ENCODE data around the gene HAUS6. TPM values are rescaled to one million over a fixed set of nuclear protein-coding genes. Genes with fewer than 3 reads are reported as not detected.
"Not testable (repeated sequence)": the region's sequence is repeated elsewhere in the genome, so short reads cannot be mapped to it uniquely, and the experiment has no call there.

HAUS6 gene
- total RNA-seq, 8 experiments from 2014 or later, result 5.8 to 30.3 (median 11.2) TPM

DNA sequence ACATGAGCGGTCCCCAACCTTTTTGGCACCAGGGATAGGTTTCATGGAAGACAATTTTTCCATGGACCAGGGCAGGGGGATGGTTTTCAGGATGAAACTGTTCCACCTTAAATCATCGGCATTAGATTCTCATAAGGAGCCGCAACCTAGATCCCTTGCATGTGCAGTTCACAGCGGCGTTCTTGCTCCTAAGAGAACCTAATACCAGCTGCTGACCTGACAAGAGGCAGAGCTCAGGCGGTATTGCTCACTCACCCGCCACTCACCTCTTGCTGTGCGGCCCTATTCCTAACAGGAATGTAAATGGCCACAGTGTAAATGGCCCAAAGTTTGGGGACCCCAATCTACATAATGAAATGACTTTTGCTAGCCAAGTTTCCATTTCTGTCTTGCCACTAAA, 27.7 kb upstream of the HAUS6 start:
- Histone ChIP-seq H3K27ac (no peak overlapping the region), H3K4me1 (replicated peaks in 1 of 2) (peaks cover 0 to 6% of the 10 kb centered on the region in 2 donors), H3K4me3 (no peak overlapping the region)
- 33 to 100% (median 71%) methylated on average over 1 to 6 of the region's 8 CpGs; no CpG with 5 or more reads in 2 of the 10 experiments for WGBS, 10 experiments
- in situ Hi-C loops (cut with MboI; ENCODE audit: low pct_unique_long_range_greater_than_20kb in 2 of 9, low sequenced_read_pairs in 9 of 9, unreplicated experiment in 9 of 9), result no loop called here
- ATAC-seq (replicated peaks in 6 of 8), result no peak

DNA sequence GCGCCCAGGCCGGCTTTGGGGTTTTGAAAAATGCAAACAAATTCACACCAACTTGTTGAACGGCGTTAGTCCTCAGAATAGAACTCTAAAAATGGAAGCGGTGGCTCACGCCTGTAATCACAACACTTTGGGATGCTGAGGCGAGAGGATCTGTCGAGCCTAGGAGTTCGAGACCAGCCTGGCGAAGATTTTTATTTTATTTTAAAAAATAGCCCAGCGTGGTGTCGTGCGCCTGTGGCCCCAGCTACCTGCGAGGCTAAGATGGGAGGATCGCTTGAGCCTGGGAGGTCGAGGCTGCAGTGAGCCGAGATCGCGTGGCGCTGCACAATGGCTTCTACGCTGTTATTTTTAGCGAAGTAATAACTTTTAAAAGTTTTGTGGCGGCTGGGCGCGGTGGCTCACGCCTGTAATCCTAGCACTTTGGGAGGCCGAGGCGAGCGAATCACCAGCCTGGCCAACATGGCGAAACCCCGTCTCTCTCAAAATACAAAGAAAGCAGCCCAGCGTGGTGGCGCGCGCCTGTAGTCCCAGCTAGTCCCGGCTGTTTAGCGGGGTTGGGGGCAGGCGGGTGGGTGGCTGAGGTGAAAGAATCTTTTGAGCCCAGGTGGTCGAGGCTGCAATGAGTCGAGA, 25.3 kb upstream of the HAUS6 start:
- in situ Hi-C loops (cut with MboI; ENCODE audit: low pct_unique_long_range_greater_than_20kb in 2 of 9, low sequenced_read_pairs in 9 of 9, unreplicated experiment in 9 of 9), result no loop called here
- peaks cover 0 to 6% of the 10 kb centered on the region in 2 donors for H3K4me1 ChIP-seq (replicated peaks in 1 of 2)
- H3K27ac ChIP-seq, result peak overlapping the region in 1 of 2 donors; percentile 59
- ATAC-seq (replicated peaks in 6 of 8), result peak in 4 of 8 experiments; percentile 20 to 48 (median 45)
- H3K4me3 ChIP-seq, result peak overlapping the region; percentile 40 to 79 (median 69)
- WGBS, 10 experiments, result 0 to 74% (median 27%) methylated on average over 2 to 24 of the region's 40 CpGs; no CpG with 5 or more reads in 1 of the 10 experiments

DNA sequence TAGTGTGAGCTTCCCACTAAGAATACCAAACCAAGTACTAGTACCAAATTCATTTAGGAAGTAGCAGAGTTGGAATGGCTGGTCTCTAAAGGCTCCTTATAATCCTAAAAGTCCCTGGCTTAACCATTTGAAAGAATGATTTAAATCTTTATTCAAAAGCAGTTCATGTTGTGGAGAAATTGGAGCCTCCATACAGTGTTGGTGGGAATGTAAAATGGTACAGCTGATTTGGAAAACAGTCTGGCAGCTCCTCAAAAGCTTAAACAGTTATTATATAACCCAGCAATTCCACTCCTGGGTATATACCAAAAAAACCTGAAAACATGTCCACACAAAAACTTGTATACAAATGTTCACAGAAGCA, 21.7 kb upstream of the HAUS6 start:
- in situ Hi-C loops (cut with MboI; ENCODE audit: low pct_unique_long_range_greater_than_20kb in 2 of 9, low sequenced_read_pairs in 9 of 9, unreplicated experiment in 9 of 9), result no loop called here
- Histone ChIP-seq H3K27ac (no peak overlapping the region), H3K4me3 (no peak overlapping the region), H3K4me1 (replicated peaks in 1 of 2) (peaks cover 0 to 6% of the 10 kb centered on the region in 2 donors)
- no peak for ATAC-seq (replicated peaks in 6 of 8)

DNA sequence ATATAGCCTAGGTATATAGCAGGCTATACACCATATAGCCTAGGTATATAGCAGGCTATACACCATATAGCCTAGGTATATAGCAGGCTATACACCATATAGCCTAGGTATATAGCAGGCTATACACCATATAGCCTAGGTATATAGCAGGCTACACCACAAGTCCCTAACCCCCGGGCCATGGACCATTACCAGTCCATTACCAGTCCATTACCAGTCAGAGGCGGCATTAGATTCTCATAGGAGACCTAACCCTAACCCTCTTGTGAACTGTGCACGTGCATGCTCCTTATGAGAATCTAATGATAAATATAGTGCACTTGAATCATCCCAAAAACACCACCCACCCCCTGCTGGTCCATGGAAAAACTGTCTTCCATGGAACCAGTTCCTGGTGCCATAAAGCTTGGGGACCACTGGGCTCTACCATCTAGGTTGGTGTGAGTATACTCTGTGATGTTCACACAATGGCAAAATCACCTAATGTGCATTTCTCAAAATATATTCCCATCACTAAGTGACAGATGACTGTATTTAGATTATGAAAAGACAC, 19.9 kb upstream of the HAUS6 start:
- in situ Hi-C loops (cut with MboI; ENCODE audit: low pct_unique_long_range_greater_than_20kb in 2 of 9, low sequenced_read_pairs in 9 of 9, unreplicated experiment in 9 of 9), result no loop called here
- H3K4me3 ChIP-seq, result no peak overlapping the region
- ATAC-seq (replicated peaks in 6 of 8), result no peak
- no peaks in the 10 kb centered on the region for H3K4me1 ChIP-seq (replicated peaks in 1 of 2)
- H3K27ac ChIP-seq, result no peak overlapping the region
- 86 to 100% (median 90%) methylated on average over 1 to 2 of the region's 3 CpGs; no CpG with 5 or more reads in 7 of the 10 experiments for WGBS, 10 experiments

DNA sequence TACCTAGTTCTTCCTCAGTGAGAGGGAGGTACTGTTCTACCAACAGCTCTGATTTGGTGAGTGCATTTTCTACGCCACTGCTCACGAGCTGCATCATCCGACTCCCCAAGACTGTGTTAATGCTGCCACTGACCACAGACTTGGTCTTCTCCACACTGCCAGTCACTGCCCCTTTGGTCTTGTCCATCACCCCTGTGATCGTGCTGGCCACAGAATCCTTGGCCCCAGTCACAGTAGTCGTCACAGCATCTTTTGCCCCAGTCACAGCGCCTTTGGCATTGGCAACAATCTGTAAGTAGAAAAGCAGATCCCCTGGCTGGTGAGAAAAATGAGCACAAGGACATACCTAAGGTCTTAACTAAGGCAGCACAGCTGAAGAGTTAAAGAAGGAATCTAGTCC, 18.2 kb upstream of the HAUS6 start:
- WGBS, 10 experiments, result 90 to 100% (median 100%) methylated on average over 1 to 4 of the region's 6 CpGs; no CpG with 5 or more reads in 2 of the 10 experiments
- no peak overlapping the region for H3K27ac ChIP-seq
- no peak overlapping the region for H3K4me3 ChIP-seq
- in situ Hi-C loops (cut with MboI; ENCODE audit: low pct_unique_long_range_greater_than_20kb in 2 of 9, low sequenced_read_pairs in 9 of 9, unreplicated experiment in 9 of 9), result no loop called here
- no peak for ATAC-seq (replicated peaks in 6 of 8)
- no peaks in the 10 kb centered on the region for H3K4me1 ChIP-seq (replicated peaks in 1 of 2)

DNA sequence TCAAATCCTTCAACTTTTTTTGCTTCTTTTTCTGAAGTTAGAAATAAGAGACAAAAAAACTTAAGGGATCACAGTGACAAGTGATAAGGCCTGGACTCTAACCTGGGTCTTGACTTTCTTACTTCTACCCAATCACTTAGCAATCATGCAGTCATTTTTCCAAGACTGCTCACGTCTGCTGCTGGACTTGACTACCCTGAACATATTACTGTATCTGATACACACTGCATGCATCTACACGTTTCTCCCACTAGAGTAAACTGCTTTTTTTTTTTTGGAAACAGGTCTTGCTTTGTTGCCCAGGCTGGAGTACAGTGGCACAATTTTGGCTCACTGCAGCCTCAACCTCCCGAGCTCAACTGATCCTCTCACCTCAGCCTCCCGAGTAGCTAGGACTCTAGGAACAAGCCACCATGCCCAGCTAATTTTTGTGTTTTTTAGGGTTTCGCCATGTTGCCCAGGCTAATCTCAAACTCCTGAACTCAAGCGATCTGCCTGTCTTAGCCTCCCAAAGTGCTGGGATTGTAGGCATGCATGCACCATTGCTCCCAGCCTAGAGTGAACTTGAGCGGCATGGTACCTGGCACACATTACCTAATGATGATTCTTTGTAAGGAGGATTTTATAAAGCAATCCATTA, 17.2 kb upstream of the HAUS6 start:
- Histone ChIP-seq H3K27ac (no peak overlapping the region), H3K4me3 (no peak overlapping the region), H3K4me1 (replicated peaks in 1 of 2) (no peaks in the 10 kb centered on the region)
- WGBS, 10 experiments, result 78 to 100% (median 90%) methylated on average over 1 to 7 of the region's 7 CpGs; no CpG with 5 or more reads in 1 of the 10 experiments
- no peak for ATAC-seq (replicated peaks in 6 of 8)
- in situ Hi-C loops (cut with MboI; ENCODE audit: low pct_unique_long_range_greater_than_20kb in 2 of 9, low sequenced_read_pairs in 9 of 9, unreplicated experiment in 9 of 9), result no loop called here

DNA sequence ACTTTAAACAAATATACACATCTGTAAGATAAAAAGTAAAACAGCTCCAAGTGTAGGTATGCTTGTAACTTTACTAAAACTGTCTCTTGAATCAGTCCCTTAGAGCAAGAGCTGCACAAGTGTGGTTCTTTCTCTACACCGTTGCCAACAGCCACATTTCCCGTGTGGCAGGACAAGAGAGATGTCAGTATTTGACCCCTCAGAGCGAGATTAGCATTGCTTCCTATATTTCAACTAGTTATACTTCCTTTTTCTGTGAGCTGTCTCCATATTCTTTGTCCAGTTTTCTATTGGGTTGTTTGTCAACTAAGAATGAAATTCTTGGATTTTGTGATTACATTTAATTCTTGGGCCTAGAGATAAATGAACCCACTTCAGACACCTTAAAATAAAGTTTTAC, 16.5 kb upstream of the HAUS6 start:
- Histone ChIP-seq H3K27ac (no peak overlapping the region), H3K4me1 (replicated peaks in 1 of 2) (no peaks in the 10 kb centered on the region), H3K4me3 (no peak overlapping the region)
- 56 to 100% (median 82%) methylated on average over 1 to 3 of the region's 3 CpGs; no CpG with 5 or more reads in 4 of the 10 experiments for WGBS, 10 experiments
- in situ Hi-C loops (cut with MboI; ENCODE audit: low pct_unique_long_range_greater_than_20kb in 2 of 9, low sequenced_read_pairs in 9 of 9, unreplicated experiment in 9 of 9), result no loop called here
- ATAC-seq (replicated peaks in 6 of 8), result no peak

DNA sequence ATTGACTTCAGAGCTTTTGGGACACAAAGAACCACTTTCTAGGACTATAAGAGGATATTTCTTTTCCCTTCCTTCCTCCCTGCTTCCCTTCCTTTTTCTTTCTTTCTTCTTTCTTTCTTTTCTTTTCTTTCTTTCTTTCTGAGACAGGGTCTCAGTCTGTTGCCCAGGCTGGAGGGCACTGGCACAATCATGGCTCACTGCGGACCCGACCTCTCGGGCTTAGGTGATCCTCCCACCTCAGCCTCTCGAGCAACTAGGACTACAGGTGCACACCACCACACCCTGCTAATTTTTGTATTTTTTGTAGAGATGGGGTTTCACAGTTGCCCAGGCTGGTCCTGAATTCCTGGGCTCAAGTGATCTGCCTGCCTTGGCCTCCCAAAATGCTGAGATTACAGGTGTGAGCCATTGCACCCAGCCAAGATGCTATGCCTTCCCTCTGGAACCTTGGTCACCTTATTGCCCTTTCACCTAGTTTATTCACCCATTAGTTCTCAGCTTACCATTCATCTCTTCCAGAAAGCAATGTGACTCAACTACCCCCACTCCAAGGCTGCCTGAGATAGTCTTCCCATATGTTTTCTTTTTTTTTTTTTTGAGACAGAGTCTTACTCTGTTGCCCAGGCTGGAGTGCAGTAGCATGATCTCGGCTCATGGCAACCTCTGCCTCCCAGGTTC, 14.5 kb upstream of the HAUS6 start:
- ATAC-seq (replicated peaks in 6 of 8), result no peak
- in situ Hi-C loops (cut with MboI; ENCODE audit: low pct_unique_long_range_greater_than_20kb in 2 of 9, low sequenced_read_pairs in 9 of 9, unreplicated experiment in 9 of 9), result no loop called here
- Histone ChIP-seq H3K4me3 (no peak overlapping the region), H3K27ac (no peak overlapping the region), H3K4me1 (replicated peaks in 1 of 2) (no peaks in the 10 kb centered on the region)
- 80 to 100% (median 96%) methylated on average over 1 to 5 of the region's 5 CpGs for WGBS, 10 experiments

DNA sequence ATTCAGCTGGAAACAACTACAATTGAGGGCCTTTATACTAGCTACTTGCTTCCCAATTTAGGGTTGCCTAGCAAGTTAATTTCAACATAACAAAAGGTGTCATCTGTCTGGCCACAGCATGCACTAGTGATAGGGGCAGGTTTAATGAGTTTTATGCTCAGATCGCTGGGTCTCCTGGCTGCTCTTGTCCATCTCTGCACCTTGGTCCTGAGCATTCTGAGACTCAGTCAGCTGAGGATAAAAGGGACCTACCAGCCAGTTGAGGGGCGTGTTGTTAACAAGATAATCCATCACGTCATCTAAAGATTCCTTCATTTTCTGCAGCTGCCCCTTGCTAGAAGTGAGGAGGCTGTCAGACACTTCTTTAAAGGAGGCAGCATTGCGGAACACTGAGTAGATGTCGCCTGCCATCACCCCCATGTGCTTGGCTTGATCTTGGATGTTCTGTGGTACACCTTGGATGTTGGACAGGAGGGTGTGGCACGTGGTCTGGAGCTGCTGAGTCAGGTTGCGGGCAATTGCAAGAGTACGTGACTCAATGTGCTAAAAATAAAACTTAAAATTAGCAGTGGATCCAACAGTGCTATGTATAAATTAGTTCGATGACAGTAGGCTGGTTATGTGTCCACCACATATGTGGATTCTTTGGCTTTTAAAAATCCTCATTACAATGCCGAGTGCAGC, 13.5 kb upstream of the HAUS6 start:
- no peak overlapping the region for H3K27ac ChIP-seq
- peak in 7 of 8 experiments; percentile 47 to 86 (median 63) for ATAC-seq (replicated peaks in 6 of 8)
- no peaks in the 10 kb centered on the region for H3K4me1 ChIP-seq (replicated peaks in 1 of 2)
- H3K4me3 ChIP-seq, result no peak overlapping the region
- WGBS, 10 experiments, result 24 to 100% (median 66%) methylated on average over 1 to 9 of the region's 10 CpGs
- in situ Hi-C loops (cut with MboI; ENCODE audit: low pct_unique_long_range_greater_than_20kb in 2 of 9, low sequenced_read_pairs in 9 of 9, unreplicated experiment in 9 of 9), result no loop called here

DNA sequence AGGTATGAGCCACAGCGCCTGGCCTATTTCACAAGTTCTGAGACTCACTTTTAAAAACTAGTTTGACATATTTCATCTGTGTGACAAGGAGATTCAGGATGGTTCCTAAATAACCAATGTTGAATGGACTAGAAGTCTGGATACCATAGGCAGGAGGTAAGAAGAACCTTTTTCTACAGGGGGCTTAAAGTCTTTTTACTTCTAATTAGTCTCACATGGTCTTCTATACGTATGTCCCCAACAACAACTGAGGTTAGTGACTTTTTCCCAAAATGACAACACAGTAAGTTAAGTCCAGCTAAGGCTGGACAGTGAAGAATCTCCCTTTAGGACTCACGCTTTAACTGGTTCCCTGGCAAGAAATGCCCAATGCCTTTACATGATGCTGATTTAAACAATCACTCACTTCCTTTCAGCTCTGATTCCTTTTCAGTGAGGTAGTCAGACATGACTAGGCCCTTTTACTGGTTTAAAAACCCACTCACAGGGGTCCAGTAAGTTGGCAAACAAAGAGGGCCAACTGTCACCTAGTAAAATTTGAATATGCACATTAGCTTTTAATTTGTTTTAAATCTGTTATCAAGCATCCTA, 12.1 kb upstream of the HAUS6 start:
- in situ Hi-C loops (cut with MboI; ENCODE audit: low pct_unique_long_range_greater_than_20kb in 2 of 9, low sequenced_read_pairs in 9 of 9, unreplicated experiment in 9 of 9), result no loop called here
- 67 to 100% (median 100%) methylated on average over 1 to 3 of the region's 3 CpGs; no CpG with 5 or more reads in 3 of the 10 experiments for WGBS, 10 experiments
- no peak overlapping the region for H3K4me3 ChIP-seq
- ATAC-seq (replicated peaks in 6 of 8), result no peak
- H3K4me1 ChIP-seq (replicated peaks in 1 of 2), result no peaks in the 10 kb centered on the region
- H3K27ac ChIP-seq, result no peak overlapping the region

DNA sequence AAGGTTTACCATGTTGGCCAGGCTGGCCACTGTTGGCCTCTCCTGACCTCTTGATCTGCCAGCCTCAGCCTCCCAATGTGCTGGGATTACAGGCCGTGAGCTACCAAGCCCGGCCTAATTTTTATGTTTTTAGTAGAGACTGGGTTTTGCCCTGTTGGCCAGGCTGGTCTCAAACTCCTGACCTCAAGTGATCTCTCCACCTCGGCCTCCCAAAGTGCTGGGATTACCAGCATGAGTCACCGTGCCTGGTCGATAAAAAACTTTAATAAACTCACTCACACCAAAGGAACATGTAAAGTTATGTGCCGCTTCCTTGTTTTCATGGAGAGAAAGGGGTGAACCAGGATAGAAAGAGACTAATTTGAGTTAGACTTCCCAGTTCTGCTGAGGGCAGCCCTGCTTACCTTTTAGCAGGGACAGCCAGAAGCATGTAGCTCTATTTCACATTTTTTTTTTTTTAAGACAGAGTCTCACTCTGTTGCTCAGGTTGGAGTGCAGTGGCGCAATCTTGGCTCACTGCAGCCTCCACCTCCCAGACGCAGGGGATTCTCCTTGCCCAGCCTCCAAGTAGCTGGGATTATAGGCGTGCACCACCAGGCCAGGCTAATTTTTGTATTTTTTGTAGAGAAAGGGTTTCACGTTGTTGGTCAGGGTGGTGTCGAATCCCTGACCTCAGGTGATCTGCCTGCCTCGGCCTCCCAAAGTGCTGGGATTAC, 11.4 kb upstream of the HAUS6 start:
- Histone ChIP-seq H3K4me3 (no peak overlapping the region), H3K27ac (no peak overlapping the region), H3K4me1 (replicated peaks in 1 of 2) (no peaks in the 10 kb centered on the region)
- WGBS, 10 experiments, result 76 to 100% (median 93%) methylated on average over 3 to 10 of the region's 12 CpGs; no CpG with 5 or more reads in 2 of the 10 experiments
- no peak for ATAC-seq (replicated peaks in 6 of 8)
- in situ Hi-C loops (cut with MboI; ENCODE audit: low pct_unique_long_range_greater_than_20kb in 2 of 9, low sequenced_read_pairs in 9 of 9, unreplicated experiment in 9 of 9), result no loop called here

DNA sequence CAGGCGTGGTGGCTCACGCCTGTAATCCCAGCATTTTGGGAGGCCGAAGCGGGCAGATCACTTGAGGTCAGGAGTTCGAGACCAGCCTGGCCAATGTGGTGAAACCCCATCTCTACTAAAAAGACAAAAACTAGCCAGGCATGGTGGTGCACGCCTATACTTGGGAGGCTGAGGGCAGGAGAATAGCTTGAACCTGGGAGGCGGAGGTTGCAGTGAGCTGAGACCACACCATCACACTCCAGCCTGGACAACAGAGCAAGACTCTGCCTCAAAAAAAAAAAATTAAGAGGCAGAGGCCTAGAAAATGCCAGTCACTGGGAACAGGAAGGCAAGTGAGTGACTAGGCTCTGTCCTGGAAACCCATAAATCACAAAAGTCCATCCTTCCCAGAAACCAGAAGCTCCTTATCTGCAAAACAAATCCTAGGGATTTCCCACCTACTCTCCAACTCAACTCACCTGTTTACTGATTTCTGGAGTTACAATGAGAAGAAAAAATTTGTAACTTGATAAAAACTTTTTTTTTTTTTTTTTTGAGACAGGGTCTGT, 10.4 kb upstream of the HAUS6 start:
- in situ Hi-C loops (cut with MboI; ENCODE audit: low pct_unique_long_range_greater_than_20kb in 2 of 9, low sequenced_read_pairs in 9 of 9, unreplicated experiment in 9 of 9); H3K4me3 ChIP-seq: not testable (repeated sequence)

More for the DNA sequence above, 10.4 kb upstream of the HAUS6 start:
- not testable (repeated sequence) for H3K27ac ChIP-seq; H3K4me1 ChIP-seq (replicated peaks in 1 of 2); ATAC-seq (replicated peaks in 6 of 8)
- WGBS, 10 experiments, result 87 to 100% (median 100%) methylated on average over 1 to 4 of the region's 7 CpGs; no CpG with 5 or more reads in 5 of the 10 experiments
